Dedifferentiated amniotic fluid mesenchymal stem cell (primary cell): ENCODE measurements around the gene GUCA2A.
A peak's percentile ranks its signal among the peaks of the same experiment; 100 is the strongest.

Experiments
- DNase-seq: peaks from one replicate; pipeline ENCODE4 v3.0.0-alpha.2; 2016; ENCODE audit errors: extremely low spot score

GUCA2A gene

GRCh38 chr1:42177541-42177981, 13.0 kb upstream of the GUCA2A start:
- peak; percentile 52 for DNase-seq

- no peak for DNase-seq
These were observed 12.5 kb upstream of the GUCA2A start for GRCh38 chr1:42176902-42177519.

DNA sequence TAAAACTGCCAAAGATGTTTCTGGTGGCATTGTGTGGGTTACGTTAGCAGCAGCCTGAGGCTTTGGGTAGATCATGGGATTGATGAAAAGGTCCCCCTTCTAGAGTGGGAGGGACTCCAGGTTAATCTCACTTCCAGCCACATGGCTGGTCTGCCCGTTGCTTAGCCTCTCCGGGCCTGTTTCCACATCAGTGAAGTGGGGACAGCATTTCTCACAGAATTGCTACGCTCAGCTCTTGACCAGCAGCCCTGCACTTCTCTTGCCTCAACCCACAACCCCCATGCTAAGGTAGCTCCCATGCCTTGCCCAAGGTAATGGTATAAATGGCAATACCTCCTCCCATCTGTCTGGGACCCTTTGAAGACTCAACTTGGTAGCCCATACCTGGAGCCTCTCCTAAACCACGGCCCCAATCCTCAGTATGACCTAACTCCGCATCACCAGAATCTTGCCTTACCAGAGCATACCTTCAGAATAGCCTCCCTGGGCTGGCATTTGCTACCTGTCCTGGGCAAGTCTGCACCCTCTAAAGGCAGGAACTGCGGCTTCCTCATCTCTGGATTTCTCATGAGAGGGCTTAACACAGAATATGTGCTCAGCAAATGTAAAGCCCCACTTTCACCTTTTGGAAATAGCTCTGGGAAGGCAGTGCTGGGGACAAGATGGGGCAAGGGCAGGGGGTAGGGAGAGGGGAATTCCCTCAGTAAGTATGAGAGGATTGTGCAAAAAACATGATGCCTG, 10.9 kb upstream of the GUCA2A start:
- DNase-seq = no peak

DNA sequence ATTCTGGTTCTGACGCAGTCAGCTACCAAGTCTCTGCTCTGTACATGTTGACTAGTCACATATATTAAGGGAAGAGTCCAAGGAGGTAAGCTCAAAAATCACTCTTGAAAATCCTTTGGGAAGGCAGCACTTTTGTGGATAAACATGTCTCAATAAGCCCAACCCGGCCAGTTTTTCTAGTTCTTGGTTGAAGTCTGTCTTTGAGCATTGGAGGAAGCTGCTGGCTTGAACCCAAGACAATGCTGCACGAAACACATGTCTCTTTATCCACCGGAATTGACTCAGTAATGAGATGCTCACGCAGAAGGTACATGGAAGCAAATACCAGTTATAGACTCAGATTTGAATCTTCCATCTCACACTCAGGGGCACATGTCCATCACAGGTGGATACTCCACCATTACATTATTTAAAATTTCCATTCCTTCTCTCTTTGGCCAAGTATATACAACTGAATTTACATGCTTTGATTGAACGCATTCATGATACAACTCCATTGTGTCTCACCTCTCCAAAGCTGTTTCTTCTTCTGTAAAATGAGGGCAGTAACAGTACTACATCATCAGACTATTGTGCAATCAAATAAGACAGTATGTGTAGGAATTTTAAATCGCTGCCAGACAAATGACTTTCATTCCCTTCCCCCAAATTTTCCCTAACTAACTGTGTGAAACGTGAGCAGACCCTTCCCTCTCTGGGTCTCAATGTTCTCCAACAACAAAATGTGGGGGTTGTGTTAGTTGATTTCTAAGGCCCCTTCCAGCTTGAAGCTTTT, 9.6 kb upstream of the GUCA2A start:
- no peak for DNase-seq

- DNase-seq = no peak
These were observed 8.8 kb upstream of the GUCA2A start for GRCh38 chr1:42173155-42173933.

DNA sequence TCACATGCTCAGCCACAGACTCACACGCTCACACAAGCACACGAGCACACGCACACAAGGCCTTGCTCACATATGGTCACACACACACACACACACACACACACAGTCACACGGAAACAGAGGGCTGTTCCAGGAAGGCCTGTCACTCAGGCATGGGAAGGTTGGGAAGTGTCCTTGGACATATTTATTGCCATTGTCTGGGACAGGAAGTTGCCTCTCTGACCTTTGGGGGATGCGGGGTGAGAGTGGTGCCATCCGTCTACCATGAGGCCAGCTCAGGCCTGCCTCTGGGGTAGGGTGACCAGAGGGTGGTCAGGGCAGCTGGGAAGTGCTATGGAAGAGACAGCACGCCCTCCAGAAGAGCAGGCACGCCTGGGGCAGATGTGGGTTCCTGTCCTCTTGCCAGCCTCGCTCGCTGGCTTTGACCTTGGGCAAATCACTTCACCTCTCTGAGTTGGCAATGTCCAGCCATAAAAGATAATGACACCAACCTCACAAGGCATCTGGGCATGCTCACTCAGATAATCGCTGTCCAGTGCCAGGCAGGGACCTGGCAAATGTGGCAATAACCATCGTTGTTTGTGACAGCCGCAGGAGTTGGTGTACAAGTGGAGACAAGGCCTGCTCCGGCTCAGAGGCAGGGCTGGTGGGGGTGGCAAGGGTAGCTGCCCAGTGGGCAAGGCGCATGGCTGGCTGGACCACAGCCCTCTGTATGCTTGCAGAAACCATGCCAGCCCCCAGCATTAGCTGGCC, 8.0 kb upstream of the GUCA2A start:
- no peak for DNase-seq

DNA sequence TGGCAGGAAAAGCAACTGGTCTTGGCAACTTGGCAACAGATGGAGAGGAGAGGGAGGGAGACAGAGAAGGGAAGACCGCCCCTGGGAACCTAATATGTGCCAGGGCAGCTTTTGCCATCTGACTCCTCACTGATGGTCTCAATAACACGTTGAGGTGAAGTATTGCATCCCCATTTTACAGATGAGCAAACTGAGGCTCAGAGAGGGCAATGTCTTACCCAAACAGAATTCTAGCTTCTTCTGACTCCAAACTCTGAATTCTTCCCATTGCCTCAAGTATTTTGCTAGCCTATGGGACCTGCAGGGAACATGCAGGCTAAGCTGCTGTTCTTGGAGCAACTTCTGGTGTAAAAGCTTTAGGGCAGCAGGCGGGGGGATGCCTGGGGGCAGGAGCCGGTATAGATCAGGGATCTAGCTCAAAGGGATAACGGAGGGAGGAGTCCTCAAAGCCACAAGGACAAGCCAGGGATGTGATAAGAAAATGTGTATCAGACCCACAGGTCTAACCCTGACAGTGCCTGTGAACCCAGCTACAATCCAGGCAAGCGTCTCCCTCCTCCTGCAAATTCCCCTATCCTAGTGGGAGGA, 7.2 kb upstream of the GUCA2A start:
- DNase-seq = no peak

DNA sequence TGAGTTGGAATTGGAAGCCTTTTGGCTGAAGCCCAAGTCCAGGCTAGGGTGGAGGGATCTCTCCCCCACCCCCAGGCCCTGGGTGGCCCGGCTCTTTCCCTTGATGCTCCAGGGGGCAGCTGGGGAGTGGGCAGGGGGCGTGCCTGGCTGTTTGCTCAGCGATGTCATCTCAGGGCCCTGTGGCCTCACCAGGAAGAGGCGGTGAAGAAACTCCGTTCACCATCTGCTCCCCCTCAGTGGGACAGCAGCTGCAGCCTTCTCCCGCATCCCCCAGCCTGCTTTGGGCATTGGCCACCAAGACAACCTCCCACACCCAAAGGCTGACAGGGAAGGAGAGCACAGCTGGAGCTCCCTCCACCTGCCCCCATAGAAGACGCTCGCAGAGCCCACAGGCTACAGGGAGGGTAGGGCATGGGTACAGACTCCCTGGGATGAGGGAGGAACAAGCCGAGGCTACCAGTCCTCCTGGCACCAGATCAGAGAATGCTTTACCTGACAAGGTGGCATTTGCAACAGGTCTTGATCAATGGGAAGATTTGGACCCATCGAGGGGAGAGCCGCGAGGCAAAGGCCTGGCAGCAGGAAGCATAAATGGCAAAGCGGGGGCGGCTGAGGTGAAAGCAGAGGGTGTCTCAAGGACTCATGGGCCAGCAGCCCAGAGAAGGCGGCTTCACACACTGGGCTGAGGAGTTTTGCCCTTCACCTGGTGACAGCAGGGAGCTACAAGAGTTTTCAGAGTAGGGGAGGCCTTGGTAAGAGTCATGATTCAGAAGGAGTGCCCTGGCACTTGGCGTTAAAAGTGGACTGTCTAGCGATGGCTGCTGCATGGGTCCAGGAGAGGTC, 6.5 kb upstream of the GUCA2A start:
- DNase-seq = no peak

GRCh38 chr1:42168763-42169162, 4.2 kb upstream of the GUCA2A start:
- DNase-seq = no peak

GRCh38 chr1:42168391-42168670, 3.8 kb upstream of the GUCA2A start:
- no peak for DNase-seq

DNA sequence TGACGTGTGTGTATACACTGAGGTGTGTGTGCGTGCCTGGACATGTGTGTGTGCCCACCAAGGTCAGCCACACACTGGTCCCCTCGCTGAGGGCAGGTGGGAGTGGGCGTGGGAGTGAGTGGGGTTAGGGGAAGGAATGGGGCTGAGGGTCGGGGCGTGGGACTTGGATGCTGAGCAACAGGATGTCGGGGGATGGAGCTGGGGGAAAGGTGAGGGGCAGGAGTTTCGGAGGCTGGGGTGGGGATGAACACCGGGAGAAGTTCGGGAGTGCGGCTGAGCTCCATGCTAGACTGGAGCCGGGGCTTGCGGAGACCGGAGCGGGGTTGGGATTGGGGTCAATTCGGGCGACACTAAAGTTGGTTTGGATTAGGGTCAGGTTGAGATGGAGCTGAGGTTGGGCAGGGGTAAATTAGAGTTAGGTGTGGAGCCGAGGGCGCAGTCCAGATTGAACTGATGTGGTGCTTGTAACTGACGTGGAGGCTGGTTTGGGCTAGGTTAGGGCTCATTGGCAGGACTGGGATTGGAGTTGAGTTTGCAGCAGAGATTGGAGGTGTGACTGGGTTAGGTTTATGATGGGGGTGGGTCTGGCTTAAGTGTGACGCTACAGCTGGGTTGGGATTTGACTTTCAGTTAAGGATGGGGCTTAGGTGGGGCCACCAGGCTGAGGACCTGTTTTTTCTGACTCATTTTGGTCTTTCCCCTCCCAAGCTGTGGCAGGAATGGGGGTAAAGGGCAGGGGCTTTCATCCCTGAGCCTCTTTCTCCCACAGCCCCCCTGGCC, 3.3 kb upstream of the GUCA2A start:
- no peak for DNase-seq

DNA sequence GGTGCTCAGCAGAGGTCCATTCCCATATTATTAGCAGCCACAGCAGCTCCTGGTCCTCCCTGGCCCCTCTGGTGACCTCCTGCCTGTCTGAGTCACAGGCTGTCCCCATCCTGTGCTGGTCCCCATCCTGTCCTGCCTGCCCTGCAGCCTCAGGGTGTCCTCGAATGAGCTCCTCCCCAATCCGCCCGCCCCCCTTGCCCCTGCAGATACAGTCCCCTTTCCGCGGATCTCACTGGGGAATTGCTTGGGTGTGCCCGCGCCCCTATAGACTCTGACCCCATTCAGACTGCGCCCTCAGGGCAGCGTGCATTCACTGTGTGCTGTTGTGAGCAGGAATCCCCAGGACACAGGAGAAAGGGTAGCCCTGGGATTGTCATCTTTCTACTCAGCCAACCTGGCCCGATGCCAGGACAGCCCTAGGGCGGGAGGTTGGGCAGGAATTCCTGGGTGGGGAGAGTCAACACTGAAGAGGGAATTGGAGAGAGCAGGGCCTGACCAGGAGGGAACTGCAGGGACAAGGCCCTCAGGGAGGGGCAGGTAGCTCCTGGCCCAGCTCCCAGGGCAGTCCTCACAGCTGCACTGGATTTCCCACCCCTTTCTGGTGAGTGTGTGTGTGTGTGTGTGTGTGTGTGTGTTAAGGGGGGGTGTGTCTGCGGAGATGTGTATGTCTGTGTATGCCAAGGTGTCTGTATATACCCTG, 1.1 kb upstream of the GUCA2A start:
- peak; percentile 22 for DNase-seq

- no peak for DNase-seq
These were observed 725 bp downstream of the GUCA2A start for GRCh38 chr1:42163536-42164503.

- DNase-seq = no peak
These were observed 1.4 kb downstream of the GUCA2A start for GRCh38 chr1:42163114-42163513.

DNA sequence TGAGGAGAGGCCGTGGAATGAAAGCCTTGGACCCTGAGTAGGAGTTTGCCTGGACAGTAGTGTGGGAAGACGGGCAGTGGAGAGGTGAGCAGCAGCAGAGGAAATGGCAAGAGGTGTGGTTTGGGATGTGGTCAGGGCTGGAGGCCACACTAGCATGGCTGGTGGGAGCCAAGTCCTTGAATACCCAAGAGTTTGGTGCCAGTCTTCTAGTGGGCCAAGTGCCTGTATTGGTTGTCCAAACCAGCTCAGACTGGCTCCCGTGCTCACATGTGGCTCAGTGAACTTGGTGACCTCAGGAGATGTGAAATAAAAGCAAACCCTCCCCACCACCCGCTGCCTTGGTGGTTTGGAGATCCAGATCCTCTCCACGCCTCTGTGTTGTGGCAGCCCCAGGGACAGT, 2.4 kb downstream of the GUCA2A start:
- DNase-seq = no peak

DNA sequence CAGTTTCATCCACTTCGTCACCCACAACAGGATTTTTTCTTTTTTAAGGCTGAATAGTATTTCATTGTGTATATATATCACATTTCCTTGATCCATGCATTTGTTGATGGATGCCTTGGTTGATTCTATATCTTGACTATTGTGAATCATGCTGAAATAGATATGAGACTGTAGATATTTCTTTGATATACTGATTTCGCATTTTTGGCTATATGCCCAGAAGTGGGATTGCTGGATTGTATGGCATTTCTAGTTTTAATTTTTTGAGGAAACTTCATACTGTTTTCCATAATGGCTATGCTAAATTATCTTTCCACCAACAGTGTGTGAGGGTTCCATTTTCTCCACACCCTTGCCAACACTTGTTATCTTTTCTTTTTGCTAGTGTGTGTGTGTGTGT, 6.4 kb downstream of the GUCA2A start:
- DNase-seq = no peak

DNA sequence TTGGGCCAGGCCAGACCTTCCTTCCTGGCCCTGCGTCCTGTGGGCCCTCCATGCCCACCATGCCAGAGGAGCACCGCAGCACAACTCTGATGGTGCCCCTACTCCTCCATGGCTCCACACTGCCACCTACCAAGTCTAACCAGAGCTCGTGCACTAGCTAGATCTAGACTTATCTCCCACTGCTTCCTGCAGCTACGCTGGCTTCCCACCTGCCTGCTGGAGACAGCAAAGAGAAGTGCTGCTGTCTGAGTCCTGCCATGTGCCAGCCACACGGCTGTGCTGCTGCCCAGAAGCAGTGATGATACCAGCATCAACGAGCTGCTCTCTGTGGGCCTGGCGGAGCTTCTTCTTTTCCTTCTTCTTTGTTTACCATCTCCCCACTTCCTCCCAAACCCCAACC, 6.9 kb downstream of the GUCA2A start:
- no peak for DNase-seq

DNA sequence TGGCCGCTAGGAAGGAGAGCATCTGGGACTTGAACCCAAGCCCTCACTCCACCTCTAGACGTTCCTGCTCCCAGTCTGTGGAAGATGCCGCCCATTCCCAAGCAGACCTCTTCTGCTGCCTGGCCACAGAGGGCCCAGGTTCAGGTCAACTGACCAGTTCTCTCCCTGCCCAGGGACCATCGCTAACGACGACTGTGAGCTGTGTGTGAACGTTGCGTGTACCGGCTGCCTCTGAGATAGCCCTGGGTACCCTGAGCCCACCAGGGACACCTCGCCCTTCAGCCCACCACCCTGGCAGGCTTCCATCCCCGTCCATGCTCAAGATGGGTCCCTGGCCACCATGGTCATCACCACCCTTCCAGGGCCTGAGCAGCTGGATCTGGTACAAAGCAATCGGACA, 9.2 kb downstream of the GUCA2A start:
- no peak for DNase-seq
